GM20431 (cell line): ENCODE measurements around the gene MAN1C1.

Experiments
- in situ Hi-C: fragments of 300-500 bp; cut with MseI, MboI; formaldehyde crosslinking; loops from one replicate; pipeline ENCODE4 v1.15.0; 2020; ENCODE audit warnings: low sequenced_read_pairs; ENCODE audit not compliant: unreplicated experiment

MAN1C1 gene

GRCh38 chr1:25611843-25612242, 4.7 kb upstream of the MAN1C1 start:
- in situ Hi-C loops: loop anchor here (10.0 kb wide), 1 partner anchor 183 kb away; no protein-coding TSS in a partner anchor

- in situ Hi-C loops: loop anchor here (10.0 kb wide), 1 partner anchor 182 kb away; no protein-coding TSS in a partner anchor
Measured at GRCh38 chr1:25612421-25612820, 4.2 kb upstream of the MAN1C1 start.

GRCh38 chr1:25613091-25613490, 3.5 kb upstream of the MAN1C1 start:
- in situ Hi-C loops: loop anchor here (10.0 kb wide), 1 partner anchor 182 kb away; no protein-coding TSS in a partner anchor

- in situ Hi-C loops: loop anchor here (10.0 kb wide), 1 partner anchor 180 kb away; no protein-coding TSS in a partner anchor
Measured at GRCh38 chr1:25614501-25615171, 2.0 kb upstream of the MAN1C1 start.

- in situ Hi-C loops: loop anchor here (10.0 kb wide), 1 partner anchor 180 kb away; no protein-coding TSS in a partner anchor
Measured at GRCh38 chr1:25615172-25615541, 1.4 kb upstream of the MAN1C1 start.

- in situ Hi-C loops: loop anchor here (10.0 kb wide), 1 partner anchor 179 kb away; no protein-coding TSS in a partner anchor
Measured at GRCh38 chr1:25615563-25616094, 962 bp upstream of the MAN1C1 start.

- in situ Hi-C loops: loop anchor here (10.0 kb wide), 1 partner anchor 178 kb away; no protein-coding TSS in a partner anchor
Measured at GRCh38 chr1:25616987-25617624, 515 bp downstream of the MAN1C1 start.

- in situ Hi-C loops: loop anchor here (10.0 kb wide), 1 partner anchor 177 kb away; no protein-coding TSS in a partner anchor
Measured at GRCh38 chr1:25617625-25618432, 1.2 kb downstream of the MAN1C1 start.

- in situ Hi-C loops: loop anchor here (10.0 kb wide), 1 partner anchor 176 kb away; no protein-coding TSS in a partner anchor
Measured at GRCh38 chr1:25618433-25618808, 1.8 kb downstream of the MAN1C1 start.

- in situ Hi-C loops: loop anchor here (10.0 kb wide), 1 partner anchor 176 kb away; no protein-coding TSS in a partner anchor
Measured at GRCh38 chr1:25619101-25619890, 2.7 kb downstream of the MAN1C1 start.

GRCh38 chr1:25620211-25620610, 3.6 kb downstream of the MAN1C1 start:
- in situ Hi-C loops: no loop called here

GRCh38 chr1:25620701-25621350, 4.2 kb downstream of the MAN1C1 start:
- in situ Hi-C loops: no loop called here

- in situ Hi-C loops: no loop called here
Measured at GRCh38 chr1:25621876-25622275, 5.3 kb downstream of the MAN1C1 start.

GRCh38 chr1:25622531-25622930, 5.9 kb downstream of the MAN1C1 start:
- in situ Hi-C loops: no loop called here

GRCh38 chr1:25623007-25623406, 6.4 kb downstream of the MAN1C1 start:
- in situ Hi-C loops: no loop called here

- in situ Hi-C loops: no loop called here
Measured at GRCh38 chr1:25623731-25624130, 7.1 kb downstream of the MAN1C1 start.

- in situ Hi-C loops: no loop called here
Measured at GRCh38 chr1:25624156-25624555, 7.6 kb downstream of the MAN1C1 start.

- in situ Hi-C loops: no loop called here
Measured at GRCh38 chr1:25624604-25625003, 8.0 kb downstream of the MAN1C1 start.

- in situ Hi-C loops: no loop called here
Measured at GRCh38 chr1:25626018-25626417, 9.4 kb downstream of the MAN1C1 start.
